HG02759 (cell line): ENCODE data around the gene TTC23.

Experiments used
- ATAC-seq: cut with Tn5 transposase; IDR thresholded peaks from one replicate; pipeline ENCODE4 v1.9.1; 2021; ENCODE audit warnings: mild to moderate bottlenecking, moderate library complexity; ENCODE audit not compliant: unreplicated experiment

Gene TTC23

GRCh38 chr15:99090011-99090699, 159.2 kb downstream of the TTC23 start:
- peak; percentile 100 for ATAC-seq

- ATAC-seq = no peak
Measured at GRCh38 chr15:99087405-99087943, 161.9 kb downstream of the TTC23 start.

- no peak for ATAC-seq
Measured at GRCh38 chr15:99086327-99086667, 163.1 kb downstream of the TTC23 start.
